ENCODE data around the gene PPARA. TPM values are rescaled to one million over a fixed set of nuclear protein-coding genes. Genes with fewer than 3 reads are reported as not detected.

PPARA gene
- total and polyA plus RNA-seq, 9 of the 15 experiments (the other 6 are each of a cell fraction or from before 2014, with no cell fraction given), result 0.64 to 5.3 (median 3.5) TPM

GRCh38 chr22:46150034-46150654 lies at the start of gene PPARA (continued):
- TF ChIP-seq ZNF551 (CRISPR knock-in tag; IDR thresholded peaks at IDR 0.05) (no peak), SRF (CRISPR knock-in tag; IDR thresholded peaks at IDR 0.05) (no peak), CCNT2 (IDR thresholded peaks at IDR 0.05; ENCODE audit: borderline replicate concordance, extremely low read depth, insufficient read length, low read depth, low read length) (peak; percentile 25), HLTF (IDR thresholded peaks at IDR 0.05) (no peak), RBFOX2 (IDR thresholded peaks at IDR 0.05; ENCODE audit: low read depth, low read length) (no peak), SETDB1 (IDR thresholded peaks at IDR 0.05; ENCODE audit: low read length) (no peak), ZNF79 (CRISPR knock-in tag; IDR thresholded peaks at IDR 0.05; ENCODE audit: low read depth) (no peak), ZNF253 (CRISPR knock-in tag; conservative IDR thresholded peaks at IDR 0.05) (no peak), GTF2A2 (tag; IDR thresholded peaks at IDR 0.05) (no peak), TEAD2 (tag; IDR thresholded peaks at IDR 0.05) (no peak), ZNF3 (CRISPR knock-in tag; IDR thresholded peaks at IDR 0.05) (no peak), BACH1 (tag; IDR thresholded peaks at IDR 0.05) (no peak), TFAM (CRISPR knock-in tag; conservative IDR thresholded peaks at IDR 0.05) (no peak), MCM5 (IDR thresholded peaks at IDR 0.05; ENCODE audit: low read depth) (no peak)
- TF ChIP-seq, protein P1, sequence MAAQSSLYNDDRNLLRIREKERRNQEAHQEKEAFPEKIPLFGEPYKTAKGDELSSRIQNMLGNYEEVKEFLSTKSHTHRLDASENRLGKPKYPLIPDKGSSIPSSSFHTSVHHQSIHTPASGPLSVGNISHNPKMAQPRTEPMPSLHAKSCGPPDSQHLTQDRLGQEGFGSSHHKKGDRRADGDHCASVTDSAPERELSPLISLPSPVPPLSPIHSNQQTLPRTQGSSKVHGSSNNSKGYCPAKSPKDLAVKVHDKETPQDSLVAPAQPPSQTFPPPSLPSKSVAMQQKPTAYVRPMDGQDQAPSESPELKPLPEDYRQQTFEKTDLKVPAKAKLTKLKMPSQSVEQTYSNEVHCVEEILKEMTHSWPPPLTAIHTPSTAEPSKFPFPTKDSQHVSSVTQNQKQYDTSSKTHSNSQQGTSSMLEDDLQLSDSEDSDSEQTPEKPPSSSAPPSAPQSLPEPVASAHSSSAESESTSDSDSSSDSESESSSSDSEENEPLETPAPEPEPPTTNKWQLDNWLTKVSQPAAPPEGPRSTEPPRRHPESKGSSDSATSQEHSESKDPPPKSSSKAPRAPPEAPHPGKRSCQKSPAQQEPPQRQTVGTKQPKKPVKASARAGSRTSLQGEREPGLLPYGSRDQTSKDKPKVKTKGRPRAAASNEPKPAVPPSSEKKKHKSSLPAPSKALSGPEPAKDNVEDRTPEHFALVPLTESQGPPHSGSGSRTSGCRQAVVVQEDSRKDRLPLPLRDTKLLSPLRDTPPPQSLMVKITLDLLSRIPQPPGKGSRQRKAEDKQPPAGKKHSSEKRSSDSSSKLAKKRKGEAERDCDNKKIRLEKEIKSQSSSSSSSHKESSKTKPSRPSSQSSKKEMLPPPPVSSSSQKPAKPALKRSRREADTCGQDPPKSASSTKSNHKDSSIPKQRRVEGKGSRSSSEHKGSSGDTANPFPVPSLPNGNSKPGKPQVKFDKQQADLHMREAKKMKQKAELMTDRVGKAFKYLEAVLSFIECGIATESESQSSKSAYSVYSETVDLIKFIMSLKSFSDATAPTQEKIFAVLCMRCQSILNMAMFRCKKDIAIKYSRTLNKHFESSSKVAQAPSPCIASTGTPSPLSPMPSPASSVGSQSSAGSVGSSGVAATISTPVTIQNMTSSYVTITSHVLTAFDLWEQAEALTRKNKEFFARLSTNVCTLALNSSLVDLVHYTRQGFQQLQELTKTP (IDR thresholded peaks at IDR 0.05; ENCODE audit: low read depth in 1 of 2, partially characterized antibody in 2 of 2), result no peak
- TF ChIP-seq, protein P2, sequence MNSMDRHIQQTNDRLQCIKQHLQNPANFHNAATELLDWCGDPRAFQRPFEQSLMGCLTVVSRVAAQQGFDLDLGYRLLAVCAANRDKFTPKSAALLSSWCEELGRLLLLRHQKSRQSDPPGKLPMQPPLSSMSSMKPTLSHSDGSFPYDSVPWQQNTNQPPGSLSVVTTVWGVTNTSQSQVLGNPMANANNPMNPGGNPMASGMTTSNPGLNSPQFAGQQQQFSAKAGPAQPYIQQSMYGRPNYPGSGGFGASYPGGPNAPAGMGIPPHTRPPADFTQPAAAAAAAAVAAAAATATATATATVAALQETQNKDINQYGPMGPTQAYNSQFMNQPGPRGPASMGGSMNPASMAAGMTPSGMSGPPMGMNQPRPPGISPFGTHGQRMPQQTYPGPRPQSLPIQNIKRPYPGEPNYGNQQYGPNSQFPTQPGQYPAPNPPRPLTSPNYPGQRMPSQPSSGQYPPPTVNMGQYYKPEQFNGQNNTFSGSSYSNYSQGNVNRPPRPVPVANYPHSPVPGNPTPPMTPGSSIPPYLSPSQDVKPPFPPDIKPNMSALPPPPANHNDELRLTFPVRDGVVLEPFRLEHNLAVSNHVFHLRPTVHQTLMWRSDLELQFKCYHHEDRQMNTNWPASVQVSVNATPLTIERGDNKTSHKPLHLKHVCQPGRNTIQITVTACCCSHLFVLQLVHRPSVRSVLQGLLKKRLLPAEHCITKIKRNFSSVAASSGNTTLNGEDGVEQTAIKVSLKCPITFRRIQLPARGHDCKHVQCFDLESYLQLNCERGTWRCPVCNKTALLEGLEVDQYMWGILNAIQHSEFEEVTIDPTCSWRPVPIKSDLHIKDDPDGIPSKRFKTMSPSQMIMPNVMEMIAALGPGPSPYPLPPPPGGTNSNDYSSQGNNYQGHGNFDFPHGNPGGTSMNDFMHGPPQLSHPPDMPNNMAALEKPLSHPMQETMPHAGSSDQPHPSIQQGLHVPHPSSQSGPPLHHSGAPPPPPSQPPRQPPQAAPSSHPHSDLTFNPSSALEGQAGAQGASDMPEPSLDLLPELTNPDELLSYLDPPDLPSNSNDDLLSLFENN (IDR thresholded peaks at IDR 0.05; ENCODE audit: low read depth in 2 of 2, low read length in 2 of 2), result no peak
- TF ChIP-seq, protein P3, sequence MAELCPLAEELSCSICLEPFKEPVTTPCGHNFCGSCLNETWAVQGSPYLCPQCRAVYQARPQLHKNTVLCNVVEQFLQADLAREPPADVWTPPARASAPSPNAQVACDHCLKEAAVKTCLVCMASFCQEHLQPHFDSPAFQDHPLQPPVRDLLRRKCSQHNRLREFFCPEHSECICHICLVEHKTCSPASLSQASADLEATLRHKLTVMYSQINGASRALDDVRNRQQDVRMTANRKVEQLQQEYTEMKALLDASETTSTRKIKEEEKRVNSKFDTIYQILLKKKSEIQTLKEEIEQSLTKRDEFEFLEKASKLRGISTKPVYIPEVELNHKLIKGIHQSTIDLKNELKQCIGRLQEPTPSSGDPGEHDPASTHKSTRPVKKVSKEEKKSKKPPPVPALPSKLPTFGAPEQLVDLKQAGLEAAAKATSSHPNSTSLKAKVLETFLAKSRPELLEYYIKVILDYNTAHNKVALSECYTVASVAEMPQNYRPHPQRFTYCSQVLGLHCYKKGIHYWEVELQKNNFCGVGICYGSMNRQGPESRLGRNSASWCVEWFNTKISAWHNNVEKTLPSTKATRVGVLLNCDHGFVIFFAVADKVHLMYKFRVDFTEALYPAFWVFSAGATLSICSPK (IDR thresholded peaks at IDR 0.05; ENCODE audit: borderline replicate concordance), result no peak
- TF ChIP-seq, protein P4, sequence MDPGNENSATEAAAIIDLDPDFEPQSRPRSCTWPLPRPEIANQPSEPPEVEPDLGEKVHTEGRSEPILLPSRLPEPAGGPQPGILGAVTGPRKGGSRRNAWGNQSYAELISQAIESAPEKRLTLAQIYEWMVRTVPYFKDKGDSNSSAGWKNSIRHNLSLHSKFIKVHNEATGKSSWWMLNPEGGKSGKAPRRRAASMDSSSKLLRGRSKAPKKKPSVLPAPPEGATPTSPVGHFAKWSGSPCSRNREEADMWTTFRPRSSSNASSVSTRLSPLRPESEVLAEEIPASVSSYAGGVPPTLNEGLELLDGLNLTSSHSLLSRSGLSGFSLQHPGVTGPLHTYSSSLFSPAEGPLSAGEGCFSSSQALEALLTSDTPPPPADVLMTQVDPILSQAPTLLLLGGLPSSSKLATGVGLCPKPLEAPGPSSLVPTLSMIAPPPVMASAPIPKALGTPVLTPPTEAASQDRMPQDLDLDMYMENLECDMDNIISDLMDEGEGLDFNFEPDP (CRISPR knock-in tag; IDR thresholded peaks at IDR 0.05), result no peak

All from K562 (cell line).